Activated CD8-positive, alpha-beta memory T cell treated with anti-CD3 and anti-CD28 coated beads for 1 hour (primary cell): ENCODE results near the gene PHF23.
A peak's percentile ranks its signal among the peaks of the same experiment; 100 is the strongest.
"Not testable (repeated sequence)": the region's sequence is repeated elsewhere in the genome, so short reads cannot be mapped to it uniquely, and the experiment has no call there.

Experiments used
- DNase-seq, 2 donors: peaks; one replicate each; pipeline ENCODE4 v3.0.0-alpha.2; 2020; ENCODE audit warnings: low read depth in 1 of 2; ENCODE audit errors: extremely low read depth in 1 of 2

PHF23 gene

DNA sequence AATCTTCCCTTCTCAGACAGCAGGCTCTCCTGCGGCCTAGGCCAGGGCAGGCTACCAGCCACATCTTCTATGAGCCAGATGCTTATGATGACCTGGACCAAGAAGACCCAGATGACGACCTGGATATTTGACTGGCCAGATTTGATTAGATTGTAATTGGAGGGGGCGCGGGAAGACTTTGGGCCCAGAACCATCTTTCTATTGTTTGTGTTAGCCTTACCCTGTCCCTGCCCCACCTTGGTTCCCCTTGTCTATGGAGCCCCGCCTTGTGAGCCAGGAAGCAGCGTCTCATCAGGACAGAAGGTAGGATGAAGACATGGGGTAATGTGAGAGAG lies 20.3 kb upstream of the PHF23 start:
- no peak for DNase-seq

DNA sequence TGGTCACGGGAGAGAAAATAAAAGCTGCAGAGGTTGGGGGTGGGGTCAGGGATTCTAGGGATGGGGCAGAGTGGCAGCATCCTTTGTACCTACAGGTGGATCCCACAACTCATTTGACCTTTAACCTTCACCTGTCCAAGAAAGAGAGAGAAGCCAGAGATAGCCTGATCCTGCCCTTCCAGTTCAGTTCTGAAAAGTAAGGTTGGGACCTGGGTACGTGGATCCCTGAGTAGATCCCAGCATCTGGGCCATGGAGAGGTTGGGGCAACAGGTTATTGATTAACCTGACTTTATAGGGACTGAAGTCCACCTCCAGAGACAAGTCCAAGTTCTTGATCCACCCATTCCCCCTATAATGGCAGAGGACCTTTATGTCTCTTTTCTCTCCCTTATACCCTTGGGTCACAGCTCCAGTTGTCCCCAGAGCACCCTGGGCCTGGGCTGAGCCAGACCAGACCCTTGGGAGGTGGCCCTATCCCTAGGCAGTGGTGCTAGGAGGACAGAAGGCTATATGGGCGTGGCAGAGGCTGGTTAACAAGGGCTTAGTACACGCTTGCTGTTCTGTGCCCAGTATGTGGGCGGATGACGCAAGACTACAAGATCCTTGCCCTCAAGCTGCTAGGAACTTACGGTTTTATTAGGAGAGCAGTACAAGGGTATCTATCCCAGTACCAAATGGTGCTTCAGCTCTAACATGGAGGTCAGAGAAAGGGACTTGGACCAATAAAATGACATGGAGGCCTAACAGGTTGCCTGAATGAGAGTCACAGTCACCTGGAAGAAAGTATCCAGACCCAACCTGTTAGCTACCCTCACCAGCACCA lies 19.7 kb upstream of the PHF23 start:
- DNase-seq: no peak

DNA sequence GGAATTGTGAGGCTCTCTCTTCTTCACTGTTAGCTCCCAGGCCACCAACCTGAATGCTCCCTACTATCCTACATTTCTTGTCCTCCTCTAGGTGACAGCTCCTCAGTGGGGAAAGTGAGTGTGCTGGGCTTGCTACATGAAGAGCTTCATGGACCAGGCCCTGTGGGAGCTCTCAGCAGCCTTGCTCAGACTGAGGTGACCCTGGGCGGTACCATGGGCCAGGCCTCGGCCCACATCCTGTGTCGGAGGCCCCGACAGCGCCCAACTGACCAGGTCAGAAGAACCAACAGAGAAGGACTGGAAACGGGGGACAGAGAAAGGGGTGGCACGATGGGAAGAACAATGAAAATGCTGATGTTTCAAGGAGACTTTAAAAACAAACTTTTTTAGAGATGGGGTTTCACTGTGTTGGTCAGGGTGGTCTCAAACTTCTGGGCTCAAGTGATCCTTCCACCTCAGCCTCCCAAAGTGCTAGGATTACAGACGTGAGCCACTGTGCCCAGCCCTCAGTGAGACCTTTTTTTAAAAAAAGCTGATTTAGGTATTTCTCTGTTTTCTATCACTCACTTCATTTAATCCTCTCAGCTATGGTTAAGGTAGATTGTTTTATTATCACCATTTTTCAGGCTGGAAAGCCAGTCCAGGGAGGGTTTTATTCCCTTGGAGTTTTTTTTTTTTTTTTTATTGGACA lies 17.7 kb upstream of the PHF23 start:
- no peak for DNase-seq

DNA sequence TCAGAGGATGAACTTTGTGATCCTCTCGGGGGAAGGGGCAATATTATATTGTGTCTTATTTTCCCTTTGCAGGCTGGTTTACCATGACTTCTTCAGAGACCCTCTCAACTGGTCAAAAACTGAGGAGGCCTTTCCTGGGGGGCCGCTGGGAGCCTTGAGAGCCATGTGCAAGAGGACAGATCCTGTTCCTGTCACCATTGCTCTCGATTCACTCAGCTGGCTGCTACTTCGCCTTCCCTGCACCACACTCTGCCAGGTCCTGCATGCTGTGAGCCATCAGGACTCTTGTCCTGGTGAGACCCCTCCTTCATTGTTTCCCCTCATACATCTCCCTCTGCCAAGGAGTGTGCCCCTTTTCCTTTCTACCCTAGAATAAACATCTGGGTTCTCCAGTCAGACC lies 15.3 kb upstream of the PHF23 start:
- no peak for DNase-seq

DNA sequence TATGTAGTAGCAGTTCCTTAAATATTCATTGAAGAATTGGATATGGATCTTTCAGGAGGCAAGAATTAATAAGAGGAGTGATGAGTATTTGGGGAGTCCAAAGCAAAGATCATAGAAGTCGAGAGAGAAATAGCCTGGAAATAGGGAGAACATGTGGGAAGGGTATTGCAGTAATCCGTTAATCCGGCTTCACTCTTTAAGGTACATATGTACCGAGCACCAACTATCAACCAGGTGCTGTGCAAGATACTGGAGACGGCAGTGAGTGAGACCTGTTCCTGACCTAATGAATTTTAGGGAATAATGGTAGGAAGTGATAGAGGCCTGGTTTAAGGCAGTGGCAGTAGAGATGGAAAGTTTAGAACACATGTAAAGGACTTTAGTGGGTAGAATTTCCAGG lies 13.8 kb upstream of the PHF23 start:
- DNase-seq: no peak

DNA sequence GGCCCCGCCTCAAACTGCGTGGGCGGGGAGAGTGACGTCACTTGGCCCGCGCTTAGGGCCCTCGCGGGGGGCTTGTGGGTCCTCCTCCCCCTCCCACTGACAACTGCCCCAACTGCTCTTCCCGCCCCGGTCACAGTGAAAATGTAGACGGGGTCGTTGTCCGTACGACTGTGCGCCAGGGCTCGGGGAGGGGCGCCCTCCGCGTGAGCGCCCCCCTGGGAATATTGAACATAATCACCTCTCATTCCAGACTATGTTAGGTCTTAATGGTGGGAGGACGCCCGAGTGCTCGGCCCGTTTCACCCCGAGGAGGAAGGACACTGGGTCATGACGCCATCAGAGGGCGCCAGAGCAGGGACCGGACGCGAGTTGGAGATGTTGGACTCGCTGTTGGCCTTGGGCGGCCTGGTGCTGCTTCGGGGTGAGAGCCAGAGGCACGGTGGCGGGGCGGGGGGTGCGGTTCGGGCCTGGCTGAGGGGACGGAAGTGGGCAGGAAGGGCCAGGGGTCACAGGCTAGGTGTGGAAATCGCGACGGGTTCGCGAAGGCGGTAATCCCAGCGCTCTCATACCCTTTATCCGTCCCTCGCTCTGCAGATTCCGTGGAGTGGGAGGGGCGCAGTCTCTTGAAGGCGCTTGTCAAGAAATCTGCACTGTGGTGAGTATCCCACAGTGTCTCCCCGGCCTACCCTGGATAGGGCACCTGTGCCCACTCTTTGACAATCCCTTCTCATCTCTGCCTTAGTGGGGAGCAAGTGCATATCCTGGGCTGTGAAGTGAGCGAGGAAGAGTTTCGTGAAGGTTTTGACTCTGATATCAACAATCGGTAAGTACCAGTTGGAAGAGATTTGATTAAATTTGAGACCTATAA lies 13.2 kb upstream of the PHF23 start, which contains the start of gene ELP5:
Gene ELP5 (plus strand): TSS at position 40 of the 868 bp plus-strand sequence. CDS start 336 bp downstream, at position 376.
- DNase-seq: peak in 1 of 2 donors; percentile 99

DNA sequence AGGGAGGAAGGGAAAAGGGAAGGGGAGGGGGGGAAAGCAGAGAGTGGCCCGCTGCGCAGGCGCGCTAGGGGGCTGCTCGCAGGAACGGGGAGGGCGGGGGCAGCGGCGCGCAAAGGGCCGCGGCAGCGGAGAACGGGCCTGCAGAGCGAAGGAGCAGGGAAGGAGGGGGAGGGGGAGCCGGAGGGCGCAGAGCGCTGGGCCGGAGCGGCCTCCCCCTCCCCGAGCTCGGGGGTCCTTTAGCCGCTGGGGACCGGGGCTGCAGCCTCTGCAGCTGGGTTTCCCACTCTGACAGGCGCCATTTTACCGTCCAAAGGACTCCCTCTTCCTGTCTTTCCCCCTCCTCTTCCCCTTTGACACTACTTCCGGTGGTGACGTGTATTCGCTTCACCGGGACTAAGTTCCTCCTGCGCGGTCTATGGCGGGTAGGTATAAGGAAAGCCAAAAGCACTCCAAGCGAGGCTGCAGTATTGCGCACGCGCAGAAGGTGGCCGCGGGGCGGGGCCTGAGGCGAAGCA lies 12.5 kb upstream of the PHF23 start, which contains the start of gene CTDNEP1:
Gene CTDNEP1 (minus strand): TSS at position 74 of the 515 bp plus-strand sequence. CDS start 438 bp downstream, outside the sequence.
- peak; percentile 65 to 98 for DNase-seq

DNA sequence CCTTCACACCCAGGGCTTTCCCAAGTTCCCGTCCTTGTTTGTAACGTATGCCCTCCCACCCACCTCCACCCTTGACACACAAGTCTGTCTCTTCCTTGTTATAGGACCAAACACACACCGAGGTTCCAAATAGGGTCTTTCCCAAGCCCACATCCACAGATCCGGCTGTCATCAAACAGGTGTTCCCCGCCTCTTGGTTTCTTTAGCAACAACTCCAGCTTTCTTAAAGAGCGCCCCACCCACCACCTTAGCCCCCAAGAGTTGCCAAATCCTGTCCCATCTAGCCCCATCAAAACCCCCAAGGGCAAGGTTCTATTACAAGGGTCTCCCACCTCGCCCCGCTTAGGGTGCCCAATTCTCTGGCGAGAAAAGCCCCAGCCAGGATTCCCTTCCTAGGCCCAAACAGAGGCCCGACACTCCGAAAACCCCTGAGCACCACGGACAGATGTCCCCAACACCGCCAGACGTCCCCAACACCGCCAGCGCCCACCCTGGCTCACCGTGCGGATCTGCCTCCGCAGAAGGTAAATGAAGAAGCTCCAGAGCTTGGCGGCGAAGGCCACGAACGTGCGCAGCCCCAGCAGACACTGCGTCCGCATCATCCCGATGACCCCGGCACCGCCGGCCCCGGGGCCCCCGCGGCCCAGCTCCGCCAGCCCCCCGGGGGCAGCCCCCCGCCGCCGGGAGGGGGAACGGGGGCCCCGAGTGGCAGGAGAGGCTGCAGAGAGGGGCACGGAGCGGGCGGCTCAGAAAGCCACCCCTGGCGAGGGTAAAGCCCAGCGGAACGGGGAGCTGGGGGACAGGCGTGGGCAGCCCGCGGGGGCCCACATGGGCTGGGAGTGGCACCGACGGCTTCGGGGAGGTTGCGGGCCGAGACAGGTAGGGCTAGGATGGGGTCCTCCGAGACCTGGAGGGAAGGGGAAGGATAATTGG lies 11.7 kb upstream of the PHF23 start:
- DNase-seq: no peak

DNA sequence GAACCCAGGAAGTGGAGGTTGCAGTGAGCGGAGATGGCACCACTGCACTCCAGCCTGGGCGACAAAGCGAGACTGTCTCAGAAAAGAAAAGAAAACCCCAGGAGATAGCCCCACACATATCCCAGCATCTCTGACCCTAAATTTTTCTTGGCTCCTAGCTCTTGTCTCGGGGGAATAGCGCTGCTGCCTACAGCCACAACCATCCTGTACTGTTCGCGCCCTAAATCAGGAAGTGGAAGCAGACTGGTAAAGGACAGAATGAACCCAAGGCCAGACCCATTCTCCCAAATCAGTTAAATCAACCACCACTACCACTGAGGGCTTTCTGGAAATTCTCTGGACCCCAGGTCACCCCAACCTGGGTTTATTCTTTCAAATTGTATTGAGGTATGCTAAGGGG lies 10.6 kb upstream of the PHF23 start:
- DNase-seq: no peak

DNA sequence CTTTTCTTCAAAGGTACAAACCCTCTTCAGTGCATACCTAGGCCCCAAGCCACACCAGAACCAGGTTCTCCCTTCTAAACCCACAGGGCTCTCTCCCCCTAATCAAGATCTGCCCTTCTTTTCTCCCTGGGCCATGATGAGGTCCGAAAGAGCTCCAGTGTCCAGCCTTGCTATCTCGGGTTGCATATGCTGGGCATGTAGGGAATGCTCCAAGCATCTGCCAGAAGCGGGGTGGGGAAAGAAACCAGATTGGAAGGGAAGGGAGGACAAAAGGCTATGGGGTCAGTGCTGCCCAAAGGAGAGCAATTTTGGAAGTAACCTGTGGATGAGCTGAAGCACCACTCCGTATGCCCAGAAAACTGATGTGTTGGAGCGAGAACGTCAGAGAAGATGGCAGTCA lies 10.0 kb upstream of the PHF23 start:
- DNase-seq: no peak

DNA sequence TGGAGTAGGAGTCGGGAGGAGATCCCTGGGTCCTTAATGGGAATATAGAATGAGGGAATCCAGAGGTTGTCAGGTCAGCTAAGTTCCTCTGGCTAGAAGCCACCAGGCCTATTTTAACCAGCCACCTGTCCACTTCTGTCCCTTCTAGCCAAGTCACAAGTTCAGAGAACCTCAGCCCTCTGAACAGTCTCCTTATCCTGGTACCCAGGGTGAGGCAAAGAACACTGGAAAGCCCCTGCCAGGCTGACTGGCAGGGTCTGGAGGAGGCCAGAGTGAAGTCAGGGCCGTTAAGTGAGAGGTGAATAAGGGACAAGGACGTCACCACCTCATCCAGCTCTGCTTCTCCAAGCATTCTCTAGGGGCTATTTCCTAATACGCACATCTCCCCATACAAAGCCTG lies 9.5 kb upstream of the PHF23 start:
- no peak for DNase-seq

DNA sequence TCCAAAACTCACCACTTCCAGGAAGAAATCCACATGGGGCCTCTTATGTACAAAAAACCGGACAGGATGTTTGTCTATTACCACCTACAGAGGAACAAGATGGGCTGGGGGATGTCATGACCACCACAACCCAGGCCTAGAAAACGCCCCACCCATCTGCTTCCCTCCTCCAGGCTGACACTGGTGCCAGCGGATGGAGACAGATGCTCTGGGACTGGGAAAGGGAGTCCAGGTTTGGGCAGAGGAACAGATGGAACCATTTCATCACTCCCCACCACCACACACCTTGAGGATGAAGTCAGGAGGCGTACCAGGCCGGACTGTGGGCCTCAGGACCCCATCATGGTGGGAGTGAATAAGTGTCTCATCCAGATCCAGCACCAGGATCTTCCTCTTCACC lies 7.5 kb upstream of the PHF23 start:
- DNase-seq: no peak

DNA sequence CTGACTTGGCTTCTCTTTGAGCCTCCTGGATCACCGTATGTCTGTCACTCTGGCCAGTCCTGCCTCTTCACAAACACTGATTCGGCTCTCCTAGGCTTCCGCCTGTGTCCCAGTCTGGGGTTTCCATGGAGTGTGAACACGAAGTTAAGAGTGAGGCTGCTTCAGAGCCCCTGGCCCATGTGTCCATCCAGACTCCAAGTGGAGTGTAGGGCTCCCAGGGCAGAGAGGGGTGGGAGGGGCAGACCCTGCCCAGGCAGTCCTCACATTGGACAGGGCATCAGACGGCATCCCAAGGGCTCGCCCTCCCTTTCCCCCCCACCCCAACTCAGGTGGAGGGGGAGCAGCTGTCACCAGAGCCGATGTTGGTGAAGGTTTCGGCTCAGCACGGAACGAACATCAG lies 4.6 kb upstream of the PHF23 start:
- not testable (repeated sequence) for DNase-seq

DNA sequence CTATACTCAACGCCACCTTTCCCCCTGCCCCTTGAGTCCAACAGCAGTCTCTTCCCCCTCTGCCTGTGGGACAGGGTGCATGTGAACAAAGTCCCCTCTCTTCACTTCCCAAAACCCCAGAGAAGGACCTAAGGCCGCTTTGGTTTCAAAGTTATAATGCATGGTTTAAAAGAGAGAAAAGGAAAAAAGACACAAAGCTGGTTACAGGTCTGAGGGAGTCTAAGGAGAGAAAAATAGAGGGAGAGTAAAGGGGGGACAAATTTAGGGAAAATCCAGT lies 4.1 kb upstream of the PHF23 start:
- no peak for DNase-seq

DNA sequence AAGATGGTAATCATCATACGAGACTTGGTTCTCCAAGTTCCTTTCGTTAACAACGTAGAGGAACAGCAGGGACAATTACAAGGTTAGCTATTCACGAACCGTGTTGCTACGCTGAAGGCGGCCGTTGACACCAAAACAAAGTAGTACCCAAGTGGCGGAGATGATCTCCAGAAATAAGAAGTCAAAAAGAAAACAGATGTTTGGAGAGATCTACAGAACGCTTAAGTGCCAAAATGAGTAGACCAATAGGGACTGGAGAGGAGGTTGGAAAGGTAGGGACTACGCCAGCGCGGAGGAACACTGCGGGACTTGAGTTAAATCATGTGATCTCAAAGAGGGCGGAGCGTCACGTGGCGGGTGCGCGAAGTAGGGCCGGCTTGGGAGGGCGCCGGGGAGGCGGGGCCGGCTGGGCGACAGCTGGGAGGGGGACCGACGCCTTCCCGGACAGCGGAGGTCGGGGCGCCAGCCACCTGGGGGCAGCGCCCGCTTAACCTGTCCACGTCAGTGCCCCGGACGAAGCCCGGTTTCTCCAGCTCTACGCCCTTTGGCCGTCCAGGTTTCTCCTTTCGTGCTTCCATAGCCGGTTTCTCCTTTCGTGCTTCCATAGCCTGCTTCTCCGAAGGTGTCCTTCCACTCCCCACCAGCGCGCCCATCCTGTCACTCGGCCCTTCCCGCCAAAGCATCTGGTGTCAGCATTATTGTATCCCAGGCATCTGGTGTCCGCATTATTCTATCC lies 3.6 kb upstream of the PHF23 start:
- DNase-seq: peak; percentile 90 to 92

DNA sequence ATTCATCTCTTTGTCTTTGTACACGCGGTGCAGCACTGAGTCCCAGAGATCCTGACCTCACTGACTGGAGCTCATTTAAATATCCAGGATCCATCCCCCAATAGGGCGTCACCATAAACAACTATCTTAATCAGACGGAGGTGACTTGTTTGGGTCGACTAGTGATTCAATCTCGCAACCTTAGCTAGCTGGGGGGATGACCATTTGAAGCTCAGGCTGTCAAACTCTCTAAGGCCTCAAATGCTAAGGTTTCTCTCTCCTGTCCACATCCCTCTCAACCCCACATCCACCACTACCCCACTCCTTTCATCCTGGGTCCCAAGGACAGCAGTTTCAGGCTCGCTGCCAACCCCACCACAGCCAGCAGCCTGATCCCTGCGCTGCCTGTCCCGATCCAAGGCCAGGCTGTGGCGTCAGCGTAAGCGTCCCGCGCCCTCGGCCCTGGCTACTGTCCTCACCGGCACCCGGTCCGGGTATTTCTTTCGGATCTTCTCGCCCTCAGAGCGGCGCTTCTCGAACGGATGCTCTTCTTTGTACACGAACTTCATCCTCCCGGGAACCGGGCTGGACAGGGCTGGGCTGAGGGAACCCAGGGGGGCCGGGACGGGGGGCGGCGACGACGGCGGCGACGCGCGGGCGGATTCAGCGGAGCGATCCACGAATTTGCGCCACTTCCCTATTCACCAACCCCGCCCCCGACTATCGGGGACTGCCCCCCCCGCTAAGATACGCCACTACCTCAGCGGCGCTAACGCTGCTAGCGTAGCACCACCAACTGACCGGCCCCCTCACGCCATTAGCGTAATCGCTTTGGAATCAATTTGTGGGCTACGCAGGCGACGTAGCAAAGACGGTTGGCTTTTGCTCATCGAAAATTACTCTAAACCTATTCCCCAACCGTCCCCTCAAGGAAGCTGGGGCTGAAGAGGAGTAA lies 2.8 kb upstream of the PHF23 start, which contains the start of gene GABARAP:
Gene GABARAP (minus strand): TSS at position 667 of the 934 bp plus-strand sequence. CDS start 119 bp downstream, at position 548.
- peak; percentile 81 to 89 for DNase-seq

DNA sequence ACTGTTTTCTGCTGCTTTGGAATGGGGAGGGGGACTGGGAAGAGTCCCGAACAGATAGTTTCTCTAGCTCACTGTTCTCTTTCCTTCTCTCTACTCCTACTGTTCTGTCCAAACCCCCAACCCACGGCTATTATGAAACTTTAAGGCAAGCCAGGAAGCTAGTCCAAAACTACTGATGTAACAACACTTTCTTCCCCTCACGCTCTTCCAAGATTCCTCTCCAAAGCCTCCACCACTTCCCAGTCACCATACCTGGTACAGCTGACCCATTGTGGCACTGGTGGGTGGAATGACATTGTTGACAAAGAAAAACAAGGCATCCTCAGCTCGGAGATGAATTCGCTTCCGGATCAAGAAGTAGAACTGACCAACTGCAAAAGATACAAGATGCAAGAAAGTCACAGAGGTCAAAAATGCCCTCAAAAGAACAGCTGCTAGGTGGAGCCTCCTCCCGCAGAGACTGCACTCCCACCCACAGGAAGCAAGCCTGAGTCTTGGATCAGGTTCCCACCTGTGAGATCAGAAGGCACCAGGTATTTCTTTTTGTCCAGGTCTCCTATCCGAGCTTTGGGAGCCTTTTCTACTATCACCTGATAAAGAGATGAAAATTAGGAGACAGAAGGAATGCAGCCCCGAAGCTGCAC lies 2.0 kb upstream of the PHF23 start:
- no peak for DNase-seq

DNA sequence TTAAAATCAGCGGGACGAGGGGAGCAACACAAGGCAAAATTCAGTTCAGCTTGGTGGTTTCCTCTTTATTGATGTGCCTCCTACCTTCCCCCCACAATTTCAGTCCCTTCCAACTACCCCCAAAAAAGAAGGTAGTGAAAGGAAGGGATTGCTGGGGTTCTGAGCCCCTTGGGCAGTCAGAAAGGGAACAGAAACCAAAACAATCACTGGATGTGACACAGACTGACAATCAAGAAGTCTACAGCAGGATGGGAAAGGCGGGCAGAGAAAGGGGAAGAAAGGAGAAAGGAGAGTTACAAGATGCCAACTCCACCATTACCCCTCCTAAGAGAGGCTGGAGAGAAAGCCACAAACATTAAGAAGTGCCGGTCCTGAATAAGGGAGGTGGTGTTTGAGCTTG lies 1.1 kb upstream of the PHF23 start:
- DNase-seq: no peak
